Measurements from ENCODE around the gene CSTF3.

Gene CSTF3

GRCh38 chr11:33065445-33066178 lies 95.7 kb downstream of the CSTF3 start:
- no peak overlapping the region for H3K4me3 ChIP-seq (ENCODE audit: low read depth, low read length)
- H3K4me1 ChIP-seq (ENCODE audit: control insufficient read depth, insufficient read depth, low read length), result no peaks in the 10 kb centered on the region
- POLR2A ChIA-PET, result interaction anchor here (0.6 to 1.3 kb wide), 3 partner anchors 25 to 152 kb away, joined by 3 to 6 read pairs (median 3); partner anchors contain the start of genes DEPDC7 and TCP11L1
- CTCF ChIA-PET, result interaction anchor here (0.5 to 3.0 kb wide), 35 partner anchors 9 to 750 kb away, joined by 3 to 41 read pairs (median 4); partner anchors contain the start of gene TCP11L1
- H3K36me3 ChIP-seq (ENCODE audit: control insufficient read depth in 2 of 2, insufficient read depth in 1 of 2, low read length in 2 of 2), result peaks cover 3 to 70% of the 10 kb centered on the region in 2 experiments; a peak in 2 of 3 replicates
- H3K27ac ChIP-seq (ENCODE audit: extremely low read depth, low read depth, low read length), result no peak overlapping the region
- H3K9me3 ChIP-seq (ENCODE audit: control insufficient read depth, insufficient read depth, low read depth, low read length), result no peaks in the 10 kb centered on the region
- no peak for TF ChIP-seq ZNF664 (tag by site-specific recombination; IDR thresholded peaks at IDR 0.05)
- 0 out of 2 replicates have a peak, but pooled peaks have one; percentile 23 for TF ChIP-seq ZSCAN30 (tag by site-specific recombination; IDR thresholded peaks at IDR 0.05)
- no peak for TF ChIP-seq ZNF114 (tag by site-specific recombination; IDR thresholded peaks at IDR 0.05)
- TF ChIP-seq CTCF (tag by site-specific recombination; IDR thresholded peaks at IDR 0.05), result peak; percentile 76
- TF ChIP-seq ZNF654 (tag by site-specific recombination; IDR thresholded peaks at IDR 0.05; ENCODE audit: low read depth), result peak; percentile 73
- TF ChIP-seq ZNF324 (tag by site-specific recombination; IDR thresholded peaks at IDR 0.05), result no peak

DNA sequence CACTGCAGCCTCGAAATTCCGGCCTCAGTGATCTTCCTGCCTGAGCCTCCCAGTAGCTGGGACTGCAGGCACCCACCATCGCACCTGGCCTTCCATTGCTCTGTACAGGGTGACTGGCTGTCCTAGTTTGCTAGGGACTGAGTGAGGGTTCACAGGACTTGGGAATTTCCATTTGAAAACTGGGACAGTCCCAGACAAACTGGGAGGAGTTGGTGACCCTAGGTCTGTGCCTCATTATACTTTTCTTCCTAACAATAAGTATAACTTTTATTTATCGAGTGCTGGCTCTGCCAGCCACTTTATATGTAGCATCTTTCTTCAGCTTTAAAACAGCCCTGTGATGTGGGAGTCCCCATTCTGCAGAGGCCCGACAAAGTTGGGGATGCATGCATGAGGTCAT lies 96.4 kb downstream of the CSTF3 start:
- H3K27ac ChIP-seq (ENCODE audit: extremely low read depth, low read depth, low read length), result no peak overlapping the region
- no peaks in the 10 kb centered on the region for H3K9me3 ChIP-seq (ENCODE audit: control insufficient read depth, insufficient read depth, low read depth, low read length)
- H3K4me1 ChIP-seq (ENCODE audit: control insufficient read depth, insufficient read depth, low read length), result no peaks in the 10 kb centered on the region
- TF ChIP-seq ZNF248 (tag by site-specific recombination; IDR thresholded peaks at IDR 0.05) (no peak), ZNF707 (tag by site-specific recombination; IDR thresholded peaks at IDR 0.05) (no peak), ZBTB21 (tag by site-specific recombination; IDR thresholded peaks at IDR 0.05) (no peak), ZNF24 (tag by site-specific recombination; IDR thresholded peaks at IDR 0.05) (no peak), ZNF501 (tag by site-specific recombination; IDR thresholded peaks at IDR 0.05) (no peak), ZNF701 (tag by site-specific recombination; IDR thresholded peaks at IDR 0.05) (no peak), ZNF138 (tag by site-specific recombination; IDR thresholded peaks at IDR 0.05; ENCODE audit: borderline replicate concordance) (no peak), ZNF133 (tag by site-specific recombination; IDR thresholded peaks at IDR 0.05) (no peak), ZNF571 (tag by site-specific recombination; IDR thresholded peaks at IDR 0.05) (no peak), MEIS1 (CRISPR knock-in tag; IDR thresholded peaks at IDR 0.05; ENCODE audit: borderline replicate concordance) (no peak), ZNF843 (tag by site-specific recombination; IDR thresholded peaks at IDR 0.05) (no peak), ZNF121 (tag by site-specific recombination; IDR thresholded peaks at IDR 0.05) (no peak), ZNF394 (tag by site-specific recombination; IDR thresholded peaks at IDR 0.05; ENCODE audit: borderline replicate concordance) (no peak), ZNF23 (tag by site-specific recombination; IDR thresholded peaks at IDR 0.05; ENCODE audit: borderline replicate concordance) (no peak), ZNF239 (tag by site-specific recombination; IDR thresholded peaks at IDR 0.05) (no peak), ZNF174 (tag by site-specific recombination; IDR thresholded peaks at IDR 0.05) (no peak), ZNF560 (tag by site-specific recombination; IDR thresholded peaks at IDR 0.05; ENCODE audit: borderline replicate concordance) (no peak)
- TF ChIP-seq, protein P1, sequence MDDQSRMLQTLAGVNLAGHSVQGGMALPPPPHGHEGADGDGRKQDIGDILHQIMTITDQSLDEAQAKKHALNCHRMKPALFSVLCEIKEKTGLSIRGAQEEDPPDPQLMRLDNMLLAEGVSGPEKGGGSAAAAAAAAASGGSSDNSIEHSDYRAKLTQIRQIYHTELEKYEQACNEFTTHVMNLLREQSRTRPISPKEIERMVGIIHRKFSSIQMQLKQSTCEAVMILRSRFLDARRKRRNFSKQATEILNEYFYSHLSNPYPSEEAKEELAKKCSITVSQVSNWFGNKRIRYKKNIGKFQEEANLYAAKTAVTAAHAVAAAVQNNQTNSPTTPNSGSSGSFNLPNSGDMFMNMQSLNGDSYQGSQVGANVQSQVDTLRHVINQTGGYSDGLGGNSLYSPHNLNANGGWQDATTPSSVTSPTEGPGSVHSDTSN (CRISPR knock-in tag; IDR thresholded peaks at IDR 0.05), result no peak
- no peak overlapping the region for H3K4me3 ChIP-seq (ENCODE audit: low read depth, low read length)
- peaks cover 3 to 72% of the 10 kb centered on the region in 2 experiments; a peak in 2 of 3 replicates for H3K36me3 ChIP-seq (ENCODE audit: control insufficient read depth in 2 of 2, insufficient read depth in 1 of 2, low read length in 2 of 2)
- ChIA-PET POLR2A (interaction anchor here (1.3 kb wide), 1 partner anchor 25 kb away, joined by 6 read pairs; the partner anchor contains the start of gene TCP11L1), CTCF (interaction anchor here (0.6 to 3.0 kb wide), 25 partner anchors 8 to 352 kb away, joined by 3 to 41 read pairs (median 5); partner anchors contain the start of gene TCP11L1)
